Fibroblast of lung (primary cell): ENCODE measurements around the gene PDCD7. TPM values are rescaled to one million over a fixed set of nuclear protein-coding genes. Genes with fewer than 3 reads are reported as not detected.

Experiments used
- DNase-seq, 2 donors: peaks; one replicate each; pipeline versions ENCODE4 v3.0.0 to v3.0.0-alpha.2; 2010; ENCODE audit warnings: low read depth in 2 of 2
- H2AFZ ChIP-seq: 2 replicates; pipeline ENCODE4 v1.5.1; 2012; ENCODE audit warnings: low read length, control low read depth, inconsistent platforms
- H3K27ac ChIP-seq: 2 replicates; pipeline ENCODE4 v1.5.1; 2011; ENCODE audit warnings: low read length, control low read depth; ENCODE audit not compliant: insufficient read depth
- H3K27me3 ChIP-seq: 2 replicates; pipeline ENCODE4 v1.5.1; 2011; ENCODE audit warnings: mild to moderate bottlenecking, low read length; ENCODE audit not compliant: control insufficient read depth, insufficient read depth
- H3K36me3 ChIP-seq: 2 replicates; pipeline ENCODE4 v1.5.1; 2011; ENCODE audit warnings: low read length; ENCODE audit not compliant: control insufficient read depth, insufficient read depth
- H3K4me1 ChIP-seq: 2 replicates; pipeline ENCODE4 v1.5.1; 2011; ENCODE audit warnings: low read length; ENCODE audit not compliant: control insufficient read depth, insufficient read depth; ENCODE audit errors: extremely low read depth
- H3K4me2 ChIP-seq: 2 replicates; pipeline ENCODE4 v1.5.1; 2011; ENCODE audit warnings: low read length, control low read depth; ENCODE audit not compliant: insufficient read depth; ENCODE audit errors: extremely low read depth
- H3K4me3 ChIP-seq, 4 experiments: fragments of 200-600 bp in 1 of 4; sonication (generic) in 1 of 4; replicated peaks in 1 of 4; 2 replicates each; pipeline ENCODE4 v1.5.1; 2011 to 2016; ENCODE audit warnings: low read length in 4 of 4, low read depth in 3 of 4, mild to moderate bottlenecking in 3 of 4, control low read depth in 2 of 4, inconsistent platforms in 1 of 4, mixed read lengths in 1 of 4; ENCODE audit not compliant: insufficient read depth in 1 of 4; ENCODE audit errors: control extremely low read depth in 1 of 4
- H3K79me2 ChIP-seq: 2 replicates; pipeline ENCODE4 v1.5.1; 2012; ENCODE audit warnings: mild to moderate bottlenecking, low read length, inconsistent platforms; ENCODE audit not compliant: control insufficient read depth, insufficient read depth
- H3K9ac ChIP-seq: 2 replicates; pipeline ENCODE4 v1.5.1; 2011; ENCODE audit warnings: mild to moderate bottlenecking, low read length, control low read depth; ENCODE audit not compliant: insufficient read depth
- H3K9me3 ChIP-seq: 2 replicates; pipeline ENCODE4 v1.5.1; 2012; ENCODE audit warnings: low read depth, low read length; ENCODE audit not compliant: control insufficient read depth, insufficient read depth
- H4K20me1 ChIP-seq: 2 replicates; pipeline ENCODE4 v1.5.1; 2011; ENCODE audit warnings: low read length; ENCODE audit not compliant: control insufficient read depth, insufficient read depth; ENCODE audit errors: extremely low read depth
- EZH2 ChIP-seq: IDR thresholded peaks from 2 replicates; pipeline ENCODE4 v1.5.1; 2012; ENCODE audit warnings: low read length, control low read depth, mild to moderate bottlenecking; ENCODE audit errors: missing control alignments
- polyA plus RNA-seq, 2 donors: library from polyadenylated mRNA; depleted of rRNA in 1 of 2; stranded (reverse) in 1 of 2; unstranded in 1 of 2; fragments of >200 nt; gene quantifications; 2 replicates each; pipeline ENCODE4 v1.2.1, GENCODE V29; 2011 to 2012; ENCODE audit warnings: missing spikeins in 1 of 2
- total RNA-seq: library from RNA; depleted of rRNA; stranded (reverse); fragments of >200 nt; gene quantifications from 2 replicates; pipeline ENCODE4 v1.2.1, GENCODE V29; 2014
- TF ChIP-seq, protein P1 (sequence below), 2 donors: IDR thresholded peaks in 1 of 2; conservative IDR thresholded peaks in 1 of 2; 1 replicate in 1 of 2; 2 replicates in 1 of 2; pipeline ENCODE4 v1.5.1; 2011 to 2012; ENCODE audit warnings: low read length in 2 of 2, control low read depth in 1 of 2, inconsistent platforms in 1 of 2, low read depth in 1 of 2, mild to moderate bottlenecking in 1 of 2

PDCD7 gene
- total and polyA plus RNA-seq, 2 donors (not counting 1 experiment from before 2014, with no cell fraction given): 17.0 to 21.7 TPM

DNA sequence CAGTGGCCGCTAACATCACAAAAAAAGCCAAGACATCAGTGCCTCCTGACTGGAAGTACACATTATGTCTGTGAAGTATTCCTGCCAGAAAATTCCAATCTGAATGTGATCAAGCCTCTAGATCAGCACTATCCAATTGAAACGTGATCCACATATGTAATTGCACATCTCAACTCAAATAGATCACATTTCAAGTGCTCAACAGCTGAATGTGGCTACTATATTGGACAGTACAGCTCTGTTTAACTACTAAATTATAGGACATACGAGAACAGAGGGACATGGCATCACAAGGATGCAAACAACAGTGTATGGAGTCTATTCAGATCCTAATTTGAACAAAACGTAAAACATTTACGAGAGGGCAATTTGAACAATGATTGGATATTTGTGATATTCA is 18.1 kb downstream of the PDCD7 start:
- H4K20me1 ChIP-seq: no peaks in the 10 kb centered on the region
- H3K9ac ChIP-seq: no peak overlapping the region
- TF ChIP-seq, protein P1, sequence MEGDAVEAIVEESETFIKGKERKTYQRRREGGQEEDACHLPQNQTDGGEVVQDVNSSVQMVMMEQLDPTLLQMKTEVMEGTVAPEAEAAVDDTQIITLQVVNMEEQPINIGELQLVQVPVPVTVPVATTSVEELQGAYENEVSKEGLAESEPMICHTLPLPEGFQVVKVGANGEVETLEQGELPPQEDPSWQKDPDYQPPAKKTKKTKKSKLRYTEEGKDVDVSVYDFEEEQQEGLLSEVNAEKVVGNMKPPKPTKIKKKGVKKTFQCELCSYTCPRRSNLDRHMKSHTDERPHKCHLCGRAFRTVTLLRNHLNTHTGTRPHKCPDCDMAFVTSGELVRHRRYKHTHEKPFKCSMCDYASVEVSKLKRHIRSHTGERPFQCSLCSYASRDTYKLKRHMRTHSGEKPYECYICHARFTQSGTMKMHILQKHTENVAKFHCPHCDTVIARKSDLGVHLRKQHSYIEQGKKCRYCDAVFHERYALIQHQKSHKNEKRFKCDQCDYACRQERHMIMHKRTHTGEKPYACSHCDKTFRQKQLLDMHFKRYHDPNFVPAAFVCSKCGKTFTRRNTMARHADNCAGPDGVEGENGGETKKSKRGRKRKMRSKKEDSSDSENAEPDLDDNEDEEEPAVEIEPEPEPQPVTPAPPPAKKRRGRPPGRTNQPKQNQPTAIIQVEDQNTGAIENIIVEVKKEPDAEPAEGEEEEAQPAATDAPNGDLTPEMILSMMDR (conservative IDR thresholded peaks at IDR 0.05 in 1 of 2, IDR thresholded peaks at IDR 0.05 in 1 of 2; ENCODE audit: low read depth in 1 of 2, low read length in 2 of 2): no peak
- no peak for TF ChIP-seq EZH2
- DNase-seq: no peak
- H3K9me3 ChIP-seq: no peaks in the 10 kb centered on the region
- no peak overlapping the region for H3K27ac ChIP-seq
- peaks cover 11% of the 10 kb centered on the region for H3K36me3 ChIP-seq
- no peaks in the 10 kb centered on the region for H3K79me2 ChIP-seq
- no peak overlapping the region for H2AFZ ChIP-seq
- H3K4me2 ChIP-seq: no peak overlapping the region
- no peak overlapping the region for H3K4me3 ChIP-seq
- no peaks in the 10 kb centered on the region for H3K27me3 ChIP-seq
- no peaks in the 10 kb centered on the region for H3K4me1 ChIP-seq

DNA sequence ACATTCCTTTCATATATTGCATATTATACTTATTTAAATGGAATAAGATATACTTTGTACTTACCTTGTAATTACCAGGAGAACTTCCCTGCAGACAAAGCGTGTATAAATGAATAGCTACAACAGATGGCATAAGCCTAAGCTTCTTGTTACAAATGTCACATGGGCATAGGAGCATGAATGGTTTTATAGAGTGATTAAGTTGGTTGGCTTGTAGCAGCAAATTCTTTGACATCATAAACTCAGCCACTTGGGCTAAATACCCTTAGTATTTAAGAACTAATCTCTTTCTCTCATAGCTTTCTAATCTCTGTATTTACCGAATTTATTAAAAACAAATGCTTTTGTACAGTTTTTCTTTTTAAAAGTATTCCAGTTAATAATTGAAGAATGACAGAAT is 18.5 kb downstream of the PDCD7 start, which contains the start of gene UBAP1L:
Gene UBAP1L (minus strand): TSS at position 115 of the 400 bp plus-strand sequence. CDS start 8,985 bp downstream, outside the sequence.
- H4K20me1 ChIP-seq: no peaks in the 10 kb centered on the region
- H3K9me3 ChIP-seq: no peaks in the 10 kb centered on the region
- no peak within 1 kb of the TSS for H2AFZ ChIP-seq
- no peak within 1 kb of the TSS for H3K9ac ChIP-seq
- H3K27ac ChIP-seq: no peak within 1 kb of the TSS
- no peak within 1 kb of the TSS for H3K4me3 ChIP-seq
- no peaks in the 10 kb centered on the region for H3K4me1 ChIP-seq
- H3K36me3 ChIP-seq: peaks cover 11% of the 10 kb centered on the region
- no peak for DNase-seq
- H3K79me2 ChIP-seq: no peaks in the 10 kb centered on the region
- no peak within 1 kb of the TSS for H3K4me2 ChIP-seq
- H3K27me3 ChIP-seq: no peaks in the 10 kb centered on the region
- TF ChIP-seq, protein P1 (conservative IDR thresholded peaks at IDR 0.05 in 1 of 2, IDR thresholded peaks at IDR 0.05 in 1 of 2; ENCODE audit: low read depth in 1 of 2, low read length in 2 of 2): no peak
- no peak for TF ChIP-seq EZH2

- Histone ChIP-seq H3K79me2 (no peaks in the 10 kb centered on the region), H3K4me2 (no peak overlapping the region), H4K20me1 (no peaks in the 10 kb centered on the region), H3K27ac (no peak overlapping the region), H3K9ac (no peak overlapping the region), H3K36me3 (peaks cover 2% of the 10 kb centered on the region), H3K9me3 (no peaks in the 10 kb centered on the region), H3K4me3 (no peak overlapping the region), H2AFZ (no peak overlapping the region), H3K27me3 (no peaks in the 10 kb centered on the region), H3K4me1 (no peaks in the 10 kb centered on the region)
- no peak for TF ChIP-seq EZH2
- TF ChIP-seq, protein P1 (conservative IDR thresholded peaks at IDR 0.05 in 1 of 2, IDR thresholded peaks at IDR 0.05 in 1 of 2; ENCODE audit: low read depth in 1 of 2, low read length in 2 of 2): no peak
- DNase-seq: peak; percentile 47 to 74
These were observed 22.8 kb downstream of the PDCD7 start for GRCh38 chr15:65110676-65111292.
